IPS DF 4.7 (cell line): Measurements from ENCODE around the gene DHRS7.

Source experiments
- DNase-seq: peaks from one replicate; pipeline ENCODE4 v3.0.0-alpha.2; 2013; ENCODE audit warnings: low spot score; ENCODE audit errors: extremely low read depth

Gene DHRS7, protein sequence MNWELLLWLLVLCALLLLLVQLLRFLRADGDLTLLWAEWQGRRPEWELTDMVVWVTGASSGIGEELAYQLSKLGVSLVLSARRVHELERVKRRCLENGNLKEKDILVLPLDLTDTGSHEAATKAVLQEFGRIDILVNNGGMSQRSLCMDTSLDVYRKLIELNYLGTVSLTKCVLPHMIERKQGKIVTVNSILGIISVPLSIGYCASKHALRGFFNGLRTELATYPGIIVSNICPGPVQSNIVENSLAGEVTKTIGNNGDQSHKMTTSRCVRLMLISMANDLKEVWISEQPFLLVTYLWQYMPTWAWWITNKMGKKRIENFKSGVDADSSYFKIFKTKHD

DNA sequence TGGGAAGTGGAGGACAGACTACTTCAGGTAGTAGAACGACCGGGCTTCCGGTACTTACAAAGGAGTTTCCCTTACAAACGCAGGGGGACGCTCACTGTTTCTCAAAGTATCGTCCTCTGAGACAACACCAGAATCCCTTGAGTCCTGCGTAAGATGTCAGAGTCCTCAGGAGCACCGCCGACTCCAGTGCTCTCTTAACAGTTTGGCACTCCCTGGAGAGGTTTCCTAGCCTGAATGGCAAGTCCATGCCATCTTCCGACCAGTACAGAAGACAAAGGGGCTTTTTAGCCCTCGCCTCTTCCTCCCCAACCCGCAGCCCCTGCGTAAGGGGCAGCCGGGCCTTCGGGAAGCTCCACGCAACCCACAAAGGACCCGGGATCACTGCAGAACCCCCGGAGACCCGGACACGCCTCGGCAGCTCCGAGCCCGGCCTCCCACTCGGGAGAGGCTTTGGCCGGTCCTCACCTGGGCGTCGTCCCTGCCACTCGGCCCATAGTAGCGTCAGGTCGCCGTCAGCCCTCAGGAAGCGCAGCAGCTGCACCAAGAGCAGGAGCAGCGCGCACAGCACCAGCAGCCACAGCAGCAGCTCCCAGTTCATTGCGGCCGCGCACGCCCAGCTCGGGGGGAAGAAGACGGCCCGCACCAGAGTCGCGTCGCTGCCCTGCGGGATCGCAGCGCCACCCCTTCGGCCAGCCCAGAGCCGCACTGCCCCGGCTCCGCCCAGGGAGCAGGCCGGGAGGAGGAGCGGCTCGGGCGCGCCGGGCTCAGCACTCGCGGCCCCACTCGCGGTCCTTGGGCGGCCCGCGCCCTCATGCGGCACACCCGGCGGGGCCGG lies at the start of gene DHRS7:
DHRS7 (minus strand) TSS at position 687 of the 835 bp plus-strand sequence; CDS start at position 598, 89 bp downstream.
- no peak for DNase-seq

DNA sequence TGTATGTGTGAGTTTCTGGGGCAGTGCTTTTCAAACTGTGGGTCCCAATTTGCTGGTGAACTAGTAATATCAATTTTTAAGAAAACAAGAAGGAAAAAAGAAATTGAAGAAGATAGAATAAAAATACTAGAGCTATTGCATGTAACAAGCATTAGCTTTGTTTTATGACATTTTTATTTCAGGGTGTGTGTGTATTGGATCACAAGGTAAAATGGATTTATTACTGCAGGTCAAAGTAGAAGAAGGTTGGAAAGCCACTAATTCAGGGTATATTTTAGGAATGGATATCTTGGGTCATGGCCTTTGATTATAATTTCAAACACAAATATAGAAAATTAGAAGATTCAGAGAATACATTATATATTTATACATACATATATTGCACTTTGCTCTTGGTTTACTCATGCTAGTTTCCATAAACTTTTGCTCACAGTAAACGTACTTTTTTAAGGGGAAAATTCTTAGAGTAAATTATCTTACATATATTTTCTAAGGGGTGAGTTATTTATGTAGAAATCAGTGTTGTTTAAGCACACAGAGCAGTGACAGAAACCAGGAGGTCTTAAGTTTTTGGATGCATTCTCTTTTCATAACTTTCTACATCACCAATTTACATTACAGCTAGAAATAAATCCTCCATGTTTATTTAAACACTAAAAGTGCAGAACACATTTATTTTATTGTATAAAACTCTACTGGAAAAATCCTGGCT lies 49.4 kb upstream of the DHRS7 start:
- no peak for DNase-seq

DNA sequence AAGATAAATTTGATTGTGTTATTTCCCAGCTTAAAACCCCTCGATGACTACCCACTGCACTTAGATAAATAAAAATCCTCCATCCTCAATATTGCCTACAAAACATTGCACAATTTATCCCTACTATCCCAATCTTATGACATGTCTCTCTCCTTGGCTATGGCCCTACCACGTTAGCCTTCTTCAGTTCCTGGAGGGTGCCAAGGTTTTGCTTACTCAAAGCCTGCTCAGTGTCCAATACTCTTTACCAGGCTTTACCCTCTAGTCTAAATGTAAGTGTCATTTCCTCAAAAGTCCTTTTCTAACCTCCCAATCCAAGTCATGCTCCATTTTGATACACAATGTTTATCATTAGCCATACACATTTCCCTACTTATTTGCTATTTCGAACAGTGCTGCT lies 48.8 kb upstream of the DHRS7 start:
- DNase-seq = no peak

DNA sequence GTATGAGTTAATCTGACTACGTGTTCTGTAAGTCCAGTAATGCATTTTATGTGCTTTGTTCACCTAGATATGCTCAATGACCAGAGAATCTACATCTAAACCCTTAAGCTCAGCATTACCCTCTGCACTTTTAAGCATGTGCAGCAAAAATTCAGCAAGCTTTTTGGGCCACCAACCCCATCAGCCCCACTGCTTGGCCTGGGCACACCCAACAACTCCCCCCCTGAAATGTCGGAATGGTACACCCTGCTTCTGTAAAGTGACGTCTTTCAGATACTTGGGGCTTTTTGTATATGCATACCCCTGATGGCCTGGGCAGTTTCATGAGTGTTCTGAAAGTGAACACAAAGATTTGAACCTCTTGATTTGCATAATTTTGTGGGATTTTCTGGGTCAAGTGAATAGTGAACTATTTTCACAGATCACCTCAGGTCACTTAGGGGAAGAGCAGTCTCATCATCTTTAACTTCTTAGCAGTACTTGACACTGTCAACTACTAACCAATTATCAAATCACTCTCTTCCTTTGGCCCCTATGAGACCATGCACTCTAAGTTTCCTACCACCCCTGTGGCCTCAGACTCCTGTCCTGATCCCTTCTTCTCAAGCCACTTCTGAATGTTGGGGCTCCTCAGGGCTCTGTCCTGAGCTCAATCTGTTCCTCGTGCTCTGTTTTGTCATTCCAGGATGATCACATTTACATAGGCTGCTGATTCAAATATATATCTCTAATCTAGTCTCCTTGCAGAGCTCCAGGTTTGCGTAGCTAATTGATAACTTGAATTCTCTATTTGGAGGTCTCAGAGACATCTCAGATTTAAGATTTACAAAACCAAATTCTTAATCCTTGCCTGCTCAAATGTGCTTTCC lies 47.5 kb upstream of the DHRS7 start:
- DNase-seq = no peak

DNA sequence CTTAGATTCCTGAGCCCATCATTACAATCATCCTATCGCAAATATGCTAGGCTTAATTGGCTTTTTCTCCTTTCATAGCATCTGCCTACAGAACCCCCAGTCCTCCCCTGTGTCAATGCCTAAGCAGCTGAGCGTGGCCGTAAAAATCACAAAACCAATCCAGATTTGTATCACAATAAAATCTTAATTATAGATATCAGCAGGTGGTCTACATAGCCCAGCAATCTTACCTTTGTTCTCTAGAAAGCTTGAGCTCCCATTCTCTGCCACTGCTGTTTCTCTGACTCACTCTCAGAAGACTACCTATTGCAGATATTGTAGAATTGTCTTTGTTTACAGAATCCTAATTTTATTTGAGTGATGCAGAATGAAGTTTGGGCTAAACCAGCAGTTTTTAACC lies 46.0 kb upstream of the DHRS7 start:
- DNase-seq = no peak

DNA sequence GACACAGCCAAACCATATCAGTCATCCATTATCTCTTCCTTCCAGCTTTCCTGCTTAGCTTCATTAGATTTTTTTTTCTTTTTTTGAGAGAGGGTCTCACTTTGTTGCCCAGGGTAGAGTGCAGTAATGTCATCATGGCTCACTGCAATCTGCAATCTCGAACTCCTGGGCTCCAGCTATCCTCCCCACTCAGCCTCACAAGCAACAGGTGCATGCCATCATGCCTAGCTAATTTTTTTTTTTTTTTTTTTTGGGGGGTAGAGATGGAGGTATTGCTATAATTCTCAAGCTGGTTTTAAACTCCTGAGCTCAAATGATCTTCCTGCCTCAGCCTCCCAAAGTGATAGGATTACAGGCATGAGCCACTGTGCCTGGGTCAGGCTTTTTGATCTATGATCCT lies 45.5 kb upstream of the DHRS7 start:
- no peak for DNase-seq

DNA sequence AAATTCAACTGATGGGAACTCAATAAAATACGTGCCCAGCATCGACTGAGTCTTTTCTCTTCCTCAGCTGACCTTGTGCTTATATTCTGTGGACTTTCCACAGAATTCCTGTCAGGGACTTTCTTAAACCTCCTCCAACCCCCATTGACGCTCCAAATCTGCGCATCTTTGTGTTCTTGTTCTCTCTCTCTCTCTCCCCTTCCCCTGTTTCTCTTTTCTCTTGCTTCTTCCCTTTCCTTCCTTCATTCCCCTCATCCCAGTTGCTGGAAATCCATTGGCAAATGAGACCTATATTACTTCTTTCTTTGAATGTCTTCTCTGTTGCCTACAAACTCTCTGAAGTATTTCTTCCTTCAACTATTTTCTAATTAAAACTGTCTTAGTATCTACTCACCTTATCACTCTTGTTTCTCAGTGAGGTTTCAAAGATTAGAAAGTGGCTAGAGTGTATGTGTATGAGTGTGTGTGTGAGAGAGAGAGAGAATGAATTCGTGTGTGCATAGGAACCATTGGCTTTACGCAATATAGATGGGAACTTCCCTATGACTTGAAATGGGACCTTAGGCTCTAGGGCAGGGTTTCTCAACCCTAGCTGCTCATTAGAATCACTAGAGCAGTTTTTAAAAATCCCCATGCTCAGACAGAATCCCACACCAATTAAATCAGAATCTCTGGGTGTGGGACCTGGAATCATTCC lies 41.8 kb upstream of the DHRS7 start:
- DNase-seq = no peak

DNA sequence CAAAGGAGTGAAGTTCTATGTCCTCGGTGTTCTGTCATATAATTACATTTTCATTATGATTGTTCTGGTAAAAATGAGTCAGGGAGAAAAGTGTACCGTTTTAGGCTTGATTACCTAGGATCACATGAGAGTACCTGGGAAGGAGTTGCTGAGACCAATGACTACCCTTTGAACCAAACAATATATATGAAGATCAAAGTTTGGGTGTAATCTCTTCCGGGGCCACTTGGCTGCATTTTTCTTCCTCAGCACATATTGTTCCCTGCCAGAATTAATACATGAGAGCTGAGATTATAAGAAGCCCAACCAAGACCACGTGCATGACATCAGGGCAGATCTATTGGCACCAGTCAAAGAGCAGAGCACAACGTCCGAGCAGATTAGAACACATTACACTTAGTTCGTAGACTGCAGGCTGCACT lies 41.1 kb upstream of the DHRS7 start:
- DNase-seq = no peak

DNA sequence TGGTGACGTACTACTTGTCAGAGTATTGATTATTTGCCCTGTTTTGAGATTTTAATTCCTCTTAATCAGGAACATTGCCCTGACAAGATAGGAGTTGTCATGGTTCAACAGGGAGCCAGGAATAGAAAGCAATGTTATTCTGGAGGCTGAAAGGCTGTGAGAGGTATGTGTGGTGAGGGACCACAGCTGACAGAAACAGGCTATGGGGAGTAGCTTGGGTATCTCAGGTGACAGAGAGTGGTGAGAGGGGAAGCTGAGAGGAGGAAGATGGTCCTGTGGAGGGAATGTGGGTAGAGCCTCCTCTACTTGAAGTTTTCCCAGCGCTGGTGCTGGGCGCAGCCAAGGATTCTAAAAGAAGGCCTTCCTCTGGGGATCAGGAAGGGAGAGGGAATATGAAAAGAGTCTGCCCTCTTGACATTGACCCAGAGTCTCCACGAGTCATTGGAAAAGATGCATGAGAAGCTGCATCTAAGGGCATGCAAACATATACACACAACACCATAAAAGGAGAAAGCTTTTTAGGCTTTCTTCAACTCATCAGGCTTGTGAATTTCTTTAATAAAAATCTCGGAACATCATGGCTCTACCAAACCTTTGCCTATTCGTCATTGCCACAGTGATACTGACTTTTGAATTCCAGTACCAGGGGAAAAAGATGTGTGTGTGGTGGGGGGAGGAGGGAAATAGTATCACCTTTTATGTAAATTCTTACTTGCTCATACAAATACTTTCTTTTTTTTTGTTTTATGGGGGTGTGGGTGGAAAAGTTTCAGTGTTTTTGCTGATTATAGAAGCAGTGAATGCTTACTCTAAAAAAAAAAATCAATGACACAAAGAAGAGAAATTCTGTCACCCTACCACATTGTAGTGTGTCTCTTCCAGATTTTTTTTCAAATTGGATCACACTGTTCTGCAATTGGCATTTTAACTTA lies 39.9 kb upstream of the DHRS7 start:
- DNase-seq = no peak

DNA sequence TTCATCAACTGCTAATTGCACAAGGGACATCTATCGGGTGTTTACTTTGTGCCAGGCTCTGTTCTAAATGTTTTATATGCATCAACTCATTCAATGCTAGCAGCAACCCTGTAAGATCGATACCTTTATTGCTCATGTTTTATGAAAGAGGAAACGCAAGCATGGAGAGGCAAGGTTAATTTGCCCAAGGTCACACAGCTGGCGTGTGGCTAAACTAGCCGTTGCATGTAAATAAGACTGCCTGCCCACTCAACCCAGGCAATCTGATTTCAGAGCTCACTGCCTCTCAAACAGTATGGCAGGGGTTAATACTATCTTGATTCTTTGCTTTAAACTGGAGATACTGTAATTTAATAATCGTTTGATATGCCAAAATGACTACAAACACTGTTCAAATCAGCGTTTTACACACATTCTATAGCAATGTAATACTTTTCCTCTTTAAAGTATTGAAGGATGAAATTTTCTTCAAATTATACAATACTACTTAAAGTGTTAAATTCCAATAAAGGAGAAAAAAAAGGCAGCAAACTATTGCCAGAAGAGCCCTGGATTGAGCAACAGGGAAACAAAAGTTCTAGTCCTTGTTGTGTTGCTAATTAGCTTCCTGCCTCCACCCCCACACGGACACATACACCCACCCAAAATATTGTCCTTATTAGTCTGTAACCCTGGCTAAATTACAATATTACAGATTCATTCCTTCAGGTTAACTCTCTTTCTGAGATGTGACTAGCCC lies 39.1 kb upstream of the DHRS7 start:
- DNase-seq = no peak

DNA sequence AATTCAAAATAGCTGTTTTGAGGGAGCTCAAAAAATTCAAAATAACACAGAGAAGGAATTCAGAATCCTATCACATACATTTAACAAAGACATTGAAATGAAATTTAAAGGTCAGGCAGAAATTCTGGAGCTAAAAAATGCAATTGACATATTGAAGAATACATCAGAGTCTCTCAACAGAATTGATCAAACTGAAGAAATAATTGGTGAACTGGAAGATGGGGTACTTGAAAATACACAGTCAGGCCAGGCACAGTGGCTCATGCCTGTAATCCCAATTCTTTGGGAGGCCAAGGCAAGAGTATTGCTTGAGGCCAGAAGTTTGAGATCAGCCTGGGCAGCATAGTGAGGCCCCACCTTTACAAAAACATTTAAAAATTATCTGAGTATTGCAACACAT lies 34.1 kb upstream of the DHRS7 start:
- DNase-seq = no peak

DNA sequence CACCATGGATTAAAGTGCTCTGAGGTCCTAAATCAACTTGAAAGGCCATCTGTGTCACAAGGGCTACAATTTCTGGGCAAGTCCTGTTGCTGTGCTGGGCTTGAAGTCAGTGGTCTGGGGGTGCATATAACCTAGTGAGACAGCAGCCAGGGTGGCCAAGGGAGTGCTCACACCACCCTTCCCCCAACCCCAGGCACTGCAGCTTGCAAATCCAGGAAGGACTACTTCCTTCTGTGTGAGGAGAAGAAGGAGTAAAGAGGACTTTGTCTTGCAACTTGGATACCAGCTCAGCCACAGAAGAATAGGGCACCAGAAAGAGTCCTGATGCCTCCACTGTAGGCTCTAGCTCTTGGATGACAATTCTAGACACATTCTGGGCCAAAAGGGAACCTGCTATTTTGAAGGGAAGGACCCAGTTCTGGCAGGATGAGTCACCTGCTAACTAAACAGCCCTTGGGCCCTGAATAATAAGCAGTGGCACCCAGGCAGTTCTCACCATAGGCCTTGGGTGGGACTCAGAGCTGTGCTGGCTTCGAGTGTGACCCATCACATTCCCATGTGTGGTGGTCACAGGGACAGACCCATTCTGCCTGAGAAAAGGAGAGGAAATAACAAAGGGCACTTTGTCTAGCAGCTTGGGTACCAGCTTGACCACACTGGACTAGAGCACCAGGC lies 32.6 kb upstream of the DHRS7 start:
- DNase-seq = no peak

DNA sequence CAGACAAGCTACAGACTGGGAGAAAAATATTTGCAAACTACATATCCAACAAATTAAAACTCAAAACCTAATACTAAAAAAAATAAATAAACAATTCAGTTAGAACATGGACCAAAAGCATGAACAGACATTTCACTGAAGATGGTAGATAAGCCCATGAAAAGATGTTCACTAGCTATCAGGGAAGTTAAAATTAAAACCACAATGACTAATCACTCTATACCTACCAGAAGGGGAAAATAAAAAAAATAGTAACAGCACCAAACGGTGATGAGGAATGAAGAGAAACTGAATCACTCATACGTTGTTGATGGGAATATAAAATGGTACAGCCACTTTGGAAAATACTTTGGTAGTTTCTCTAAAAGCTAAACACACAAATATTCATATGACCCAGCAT lies 31.1 kb upstream of the DHRS7 start:
- DNase-seq = no peak

DNA sequence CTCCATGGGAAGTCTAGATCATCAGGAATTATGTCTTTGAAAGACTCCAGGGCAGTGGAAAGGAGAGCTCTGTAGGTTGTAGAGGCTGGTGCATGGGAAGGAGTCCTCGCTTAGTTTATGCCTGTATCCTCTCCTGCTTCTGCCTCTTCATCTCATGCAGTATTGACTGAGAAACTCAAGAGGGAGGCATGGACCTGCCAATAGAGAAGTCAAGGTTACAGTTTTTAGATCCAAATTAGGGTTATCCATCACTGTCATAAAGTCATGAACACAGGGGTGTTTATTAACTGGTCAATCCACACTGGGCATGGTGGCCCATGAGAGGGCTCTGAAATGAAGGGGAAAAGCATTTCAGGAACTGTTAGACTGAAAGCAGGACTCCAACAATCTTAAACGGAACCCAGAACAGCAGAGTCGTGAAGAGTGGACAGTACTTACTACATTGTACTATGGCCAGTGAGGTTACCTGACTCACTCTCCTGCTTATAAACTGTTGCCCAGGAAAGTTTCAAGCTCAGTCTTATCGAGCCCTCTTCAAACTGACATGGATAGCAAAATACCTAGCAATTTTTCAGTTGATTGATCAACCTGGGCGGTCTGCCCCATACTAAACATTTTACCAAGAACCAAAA lies 30.1 kb upstream of the DHRS7 start:
- DNase-seq = no peak

DNA sequence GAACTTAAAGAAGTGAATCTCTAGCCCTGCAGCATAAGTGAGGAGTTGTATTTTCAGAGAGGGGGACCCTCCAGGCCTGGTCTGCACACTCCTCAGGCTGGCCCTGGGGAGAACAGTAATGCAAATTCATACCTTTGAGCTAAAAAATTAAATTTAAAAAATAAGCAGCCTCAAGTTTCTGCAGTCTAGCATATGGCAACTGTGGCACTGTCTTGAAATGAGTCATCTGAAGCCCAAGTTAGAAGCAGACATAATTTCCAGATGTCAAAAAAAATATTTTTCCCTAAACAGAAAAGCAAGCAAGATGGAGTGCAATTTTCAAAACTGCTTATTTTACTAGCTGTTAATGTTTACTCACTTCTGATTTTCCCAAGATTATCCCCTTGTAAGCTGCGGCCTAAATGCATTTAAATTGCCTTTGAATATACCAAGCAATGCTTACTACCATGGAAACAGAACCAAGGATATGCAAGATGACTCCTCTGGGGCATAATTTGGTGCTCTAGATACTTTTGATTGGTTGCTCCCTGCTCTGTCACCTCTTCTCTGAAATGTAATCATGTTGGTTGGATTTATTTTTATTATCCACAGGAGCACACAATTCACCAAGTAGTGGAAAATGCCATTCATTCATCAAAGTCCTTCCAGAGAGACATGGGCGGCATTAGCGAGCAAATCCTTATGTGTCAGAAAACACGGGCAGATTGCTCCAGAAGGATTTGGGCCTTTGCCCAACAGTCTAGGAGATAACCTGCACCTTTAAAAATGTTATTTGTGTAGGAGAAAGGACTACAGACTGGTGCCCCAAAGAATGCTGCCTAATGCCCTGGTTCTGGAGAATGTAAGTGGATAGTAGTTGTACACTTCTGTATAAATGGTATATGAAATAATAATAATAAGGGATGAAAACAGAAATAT lies 25.0 kb upstream of the DHRS7 start:
- no peak for DNase-seq

DNA sequence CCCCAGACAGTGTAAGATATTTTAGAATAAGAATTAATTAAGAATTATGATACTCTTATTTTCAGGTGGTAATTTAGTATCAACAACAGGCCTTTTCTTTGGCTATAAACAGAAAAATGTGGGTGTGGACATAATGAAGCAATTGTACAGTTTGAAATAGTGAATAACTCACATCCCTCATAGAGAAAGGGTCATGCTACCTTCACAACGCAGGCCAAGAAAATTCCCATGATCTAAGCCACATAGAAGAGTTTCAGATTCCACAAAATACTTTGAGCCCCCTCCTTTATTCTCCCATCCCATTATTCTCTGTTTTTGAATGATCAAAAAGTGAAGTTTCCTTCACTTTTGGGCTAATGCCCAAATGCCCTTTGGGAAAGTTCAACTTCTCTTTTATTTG lies 23.5 kb upstream of the DHRS7 start:
- no peak for DNase-seq

DNA sequence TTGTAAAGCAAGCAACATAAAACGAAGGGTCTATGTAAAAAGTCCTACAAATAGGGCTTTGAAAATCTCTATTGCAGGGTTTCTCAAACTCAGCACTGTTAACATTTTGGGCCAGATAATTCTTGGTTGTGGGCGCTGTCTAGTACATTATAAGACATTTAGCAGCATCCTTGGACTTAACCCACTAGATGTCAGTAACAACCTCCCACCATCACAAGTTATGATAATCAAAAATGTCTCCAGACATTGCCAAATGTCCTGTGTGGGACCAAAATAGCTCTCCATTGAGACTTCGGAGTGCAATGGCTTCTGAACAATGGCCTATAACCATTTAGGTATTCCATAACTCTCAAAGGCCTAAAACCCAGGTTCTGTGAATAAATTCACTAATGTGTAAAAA lies 22.9 kb upstream of the DHRS7 start:
- DNase-seq = no peak
